GM19372 (cell line): ENCODE measurements around the gene CRYBB3.
"Not testable (repeated sequence)": the region's sequence is repeated elsewhere in the genome, so short reads cannot be mapped to it uniquely, and the experiment has no call there.

ENCODE experiments used
- ATAC-seq: cut with Tn5 transposase; IDR thresholded peaks from one replicate; pipeline ENCODE4 v1.9.1; 2021; ENCODE audit warnings: mild to moderate bottlenecking, low read depth, moderate library complexity; ENCODE audit not compliant: unreplicated experiment

The CRYBB3 gene

GRCh38 chr22:25174888-25175411, 24.7 kb upstream of the CRYBB3 start:
- no peak for ATAC-seq

GRCh38 chr22:25176175-25176574, 23.5 kb upstream of the CRYBB3 start:
- ATAC-seq: no peak

GRCh38 chr22:25176799-25177198, 22.9 kb upstream of the CRYBB3 start:
- ATAC-seq: no peak

GRCh38 chr22:25177226-25177625, 22.4 kb upstream of the CRYBB3 start:
- ATAC-seq: no peak

- no peak for ATAC-seq
Observed at GRCh38 chr22:25177895-25178294, 21.8 kb upstream of the CRYBB3 start.

GRCh38 chr22:25178348-25178747, 21.3 kb upstream of the CRYBB3 start:
- not testable (repeated sequence) for ATAC-seq

- not testable (repeated sequence) for ATAC-seq
Observed at GRCh38 chr22:25178869-25179631, 20.6 kb upstream of the CRYBB3 start.

GRCh38 chr22:25182131-25183110, 17.2 kb upstream of the CRYBB3 start:
- no peak for ATAC-seq

- ATAC-seq: no peak
Observed at GRCh38 chr22:25183949-25184619, 15.6 kb upstream of the CRYBB3 start.

- no peak for ATAC-seq
Observed at GRCh38 chr22:25186140-25186539, 13.5 kb upstream of the CRYBB3 start.

- no peak for ATAC-seq
Observed at GRCh38 chr22:25187469-25187868, 12.2 kb upstream of the CRYBB3 start.

- ATAC-seq: no peak
Observed at GRCh38 chr22:25192406-25192805, 7.3 kb upstream of the CRYBB3 start.

- ATAC-seq: no peak
Observed at GRCh38 chr22:25193130-25193529, 6.5 kb upstream of the CRYBB3 start.

- ATAC-seq: no peak
Observed at GRCh38 chr22:25193548-25193947, 6.1 kb upstream of the CRYBB3 start.

GRCh38 chr22:25196326-25196725, 3.3 kb upstream of the CRYBB3 start:
- ATAC-seq: no peak

- ATAC-seq: no peak
Observed at GRCh38 chr22:25197340-25197739, 2.3 kb upstream of the CRYBB3 start.

- no peak for ATAC-seq
Observed at GRCh38 chr22:25200967-25201366, 1.3 kb downstream of the CRYBB3 start.

- ATAC-seq: no peak
Observed at GRCh38 chr22:25201557-25202273, 2.1 kb downstream of the CRYBB3 start.

GRCh38 chr22:25202290-25202921, 2.7 kb downstream of the CRYBB3 start:
- ATAC-seq: no peak

GRCh38 chr22:25203082-25203481, 3.4 kb downstream of the CRYBB3 start:
- no peak for ATAC-seq
